Endothelial cell (in vitro differentiated cells): ENCODE measurements around the gene EXOC3L4. TPM values are rescaled to one million over a fixed set of nuclear protein-coding genes. Genes with fewer than 3 reads are reported as not detected.

Experiments
- DNase-seq: peaks from one replicate; pipeline ENCODE4 v3.0.0; 2021; ENCODE audit warnings: low spot score
- H3K27ac Mint-ChIP-seq: one replicate; pipeline ENCODE4 v1.8.0; 2021; ENCODE audit warnings: mixed read lengths, inconsistent platforms; ENCODE audit not compliant: unreplicated experiment
- H3K27me3 Mint-ChIP-seq: one replicate; pipeline ENCODE4 v1.8.0; 2021; ENCODE audit warnings: mild to moderate bottlenecking, moderate library complexity, mixed read lengths, inconsistent platforms; ENCODE audit not compliant: unreplicated experiment
- H3K36me3 Mint-ChIP-seq: one replicate; pipeline ENCODE4 v1.8.0; 2021; ENCODE audit warnings: mild to moderate bottlenecking, low read depth, mixed read lengths, inconsistent platforms; ENCODE audit not compliant: unreplicated experiment
- H3K4me1 Mint-ChIP-seq: one replicate; pipeline ENCODE4 v1.8.0; 2021; ENCODE audit warnings: mild to moderate bottlenecking, mixed read lengths, inconsistent platforms; ENCODE audit not compliant: unreplicated experiment
- H3K4me3 Mint-ChIP-seq: one replicate; pipeline ENCODE4 v1.8.0; 2021; ENCODE audit warnings: mild to moderate bottlenecking, mixed read lengths, inconsistent platforms; ENCODE audit not compliant: unreplicated experiment
- H3K9me3 Mint-ChIP-seq: one replicate; pipeline ENCODE4 v1.8.0; 2021; ENCODE audit warnings: mixed read lengths, inconsistent platforms; ENCODE audit not compliant: unreplicated experiment
- CTCF ChIP-seq: fragments of 200-600 bp; sonication (generic); IDR thresholded peaks from one replicate; pipeline ENCODE4 v1.5.0; 2021; ENCODE audit warnings: antibody characterized with exemption; ENCODE audit not compliant: unreplicated experiment
- total RNA-seq: library from RNA; stranded (reverse); fragmentation: NEBNext Ultra II Directional; extraction: Animal tissue kit (Norgen Biotek cat#: 25700); gene quantifications from one replicate; pipeline ENCODE4 v1.2.1, GENCODE V29; 2021; ENCODE audit not compliant: unreplicated experiment

The EXOC3L4 gene
- total RNA-seq, 1 donor from 2014 or later, result not detected

DNA sequence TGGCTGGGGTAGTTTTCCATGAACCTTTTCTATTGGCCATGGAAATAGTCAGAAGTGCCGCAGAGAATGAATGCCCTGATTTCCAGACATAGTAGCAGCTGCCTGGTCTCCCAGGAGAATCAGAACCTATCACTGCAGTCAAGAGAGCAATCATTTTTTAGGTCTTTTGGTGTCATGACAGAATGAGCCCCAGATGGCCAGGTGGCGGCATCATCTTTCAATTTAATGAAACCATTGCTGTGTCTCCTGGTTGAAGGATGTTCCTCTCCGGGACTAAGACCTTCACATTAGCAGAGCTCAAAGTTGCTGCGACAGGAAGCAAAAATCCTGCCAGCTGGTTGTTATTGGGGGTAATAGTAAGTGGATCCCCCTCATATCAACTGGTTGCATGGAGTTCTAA, 47.5 kb downstream of the EXOC3L4 start:
- peaks cover 7% of the 10 kb centered on the region for H3K27me3 Mint-ChIP-seq
- no peak overlapping the region for H3K27ac Mint-ChIP-seq
- H3K9me3 Mint-ChIP-seq, result no peaks in the 10 kb centered on the region
- peaks cover 3% of the 10 kb centered on the region for H3K36me3 Mint-ChIP-seq
- no peak for DNase-seq
- no peak for TF ChIP-seq CTCF
- no peak overlapping the region for H3K4me3 Mint-ChIP-seq
- peaks cover 9% of the 10 kb centered on the region for H3K4me1 Mint-ChIP-seq

DNA sequence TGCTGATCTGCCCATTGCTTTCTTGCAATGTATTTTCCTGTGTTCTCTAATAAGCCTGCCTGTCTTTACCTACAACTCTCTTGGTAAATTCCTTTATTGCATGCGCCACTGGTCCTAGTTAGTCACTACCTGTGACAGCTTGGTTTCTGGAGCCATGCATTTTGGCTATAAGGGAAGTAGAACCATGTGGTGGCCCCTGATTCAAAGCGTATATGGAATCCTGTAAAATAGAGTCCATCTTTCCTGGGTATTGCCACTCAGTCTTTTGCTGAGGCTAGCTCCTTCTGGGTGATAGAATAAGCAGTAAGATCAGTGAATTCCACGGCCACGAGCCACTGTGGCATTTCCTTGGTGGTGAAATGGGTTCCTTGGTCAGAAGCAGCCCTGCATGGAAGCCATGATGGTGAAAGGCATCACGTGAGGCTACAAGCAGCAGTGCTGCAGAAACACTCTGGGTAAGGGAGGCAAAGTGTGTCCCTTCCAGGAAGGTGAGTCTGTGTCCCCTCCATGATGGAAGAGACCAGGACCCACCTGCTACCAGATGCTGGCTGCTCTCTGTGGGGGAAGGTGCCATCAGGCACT, 48.3 kb downstream of the EXOC3L4 start:
- H3K27ac Mint-ChIP-seq, result no peak overlapping the region
- no peak for TF ChIP-seq CTCF
- peaks cover 9% of the 10 kb centered on the region for H3K4me1 Mint-ChIP-seq
- no peaks in the 10 kb centered on the region for H3K9me3 Mint-ChIP-seq
- H3K27me3 Mint-ChIP-seq, result peaks cover 4% of the 10 kb centered on the region
- no peak overlapping the region for H3K4me3 Mint-ChIP-seq
- no peak for DNase-seq
- no peaks in the 10 kb centered on the region for H3K36me3 Mint-ChIP-seq

DNA sequence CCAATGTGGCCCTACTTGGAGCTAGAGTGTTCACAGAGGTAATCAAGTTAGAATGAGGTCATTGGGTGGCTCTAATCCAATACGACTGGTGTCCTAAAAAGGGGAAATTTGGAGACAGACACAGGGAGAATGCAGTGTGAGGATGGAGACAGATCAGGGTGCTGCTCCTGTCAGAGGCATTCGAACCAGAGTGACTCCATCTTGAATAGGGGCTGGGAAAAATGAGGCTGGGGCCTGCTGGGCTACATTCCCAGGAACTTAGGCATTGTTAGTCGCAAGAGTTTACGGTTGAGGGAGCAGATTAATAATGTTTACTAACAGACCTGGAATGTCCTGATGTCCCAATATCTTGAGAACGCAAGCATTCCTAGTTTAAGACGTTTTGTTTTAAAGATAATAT, 49.0 kb downstream of the EXOC3L4 start:
- Mint-ChIP-seq H3K36me3 (no peaks in the 10 kb centered on the region), H3K27ac (no peak overlapping the region), H3K4me1 (peaks cover 9% of the 10 kb centered on the region), H3K4me3 (no peak overlapping the region), H3K27me3 (peaks cover 4% of the 10 kb centered on the region), H3K9me3 (no peaks in the 10 kb centered on the region)
- no peak for TF ChIP-seq CTCF
- no peak for DNase-seq

- Mint-ChIP-seq H3K36me3 (no peaks in the 10 kb centered on the region), H3K4me1 (peaks cover 8% of the 10 kb centered on the region), H3K27ac (no peak overlapping the region), H3K27me3 (peaks cover 4% of the 10 kb centered on the region), H3K4me3 (no peak overlapping the region), H3K9me3 (no peaks in the 10 kb centered on the region)
- no peak for TF ChIP-seq CTCF
- no peak for DNase-seq
Measured at GRCh38 chr14:103144085-103144484, 49.6 kb downstream of the EXOC3L4 start.

GRCh38 chr14:103146141-103146709, 51.7 kb downstream of the EXOC3L4 start:
- Mint-ChIP-seq H3K4me3 (no peak overlapping the region), H3K27me3 (no peaks in the 10 kb centered on the region), H3K27ac (no peak overlapping the region), H3K4me1 (peaks cover 6% of the 10 kb centered on the region), H3K36me3 (no peaks in the 10 kb centered on the region), H3K9me3 (no peaks in the 10 kb centered on the region)
- no peak for TF ChIP-seq CTCF
- no peak for DNase-seq
